H54 (cell line): ENCODE measurements around the gene EEF1E1.
"Not testable (repeated sequence)": the region's sequence is repeated elsewhere in the genome, so short reads cannot be mapped to it uniquely, and the experiment has no call there.

ENCODE experiments used
- DNase-seq: peaks from one replicate; pipeline ENCODE4 v3.0.0; 2011; ENCODE audit warnings: low spot score, mixed read lengths; ENCODE audit not compliant: insufficient read length
- FAIRE-seq: peaks from 3 replicates; lab custom pipeline; 2011; peaks lifted over from hg19 to GRCh38; lab: Jason Lieb, UNC
- POLR2A ChIP-seq: IDR thresholded peaks from 2 replicates; pipeline ENCODE4 v1.6.1; 2011; ENCODE audit warnings: low read depth, mild to moderate bottlenecking, low read length

EEF1E1 gene

DNA sequence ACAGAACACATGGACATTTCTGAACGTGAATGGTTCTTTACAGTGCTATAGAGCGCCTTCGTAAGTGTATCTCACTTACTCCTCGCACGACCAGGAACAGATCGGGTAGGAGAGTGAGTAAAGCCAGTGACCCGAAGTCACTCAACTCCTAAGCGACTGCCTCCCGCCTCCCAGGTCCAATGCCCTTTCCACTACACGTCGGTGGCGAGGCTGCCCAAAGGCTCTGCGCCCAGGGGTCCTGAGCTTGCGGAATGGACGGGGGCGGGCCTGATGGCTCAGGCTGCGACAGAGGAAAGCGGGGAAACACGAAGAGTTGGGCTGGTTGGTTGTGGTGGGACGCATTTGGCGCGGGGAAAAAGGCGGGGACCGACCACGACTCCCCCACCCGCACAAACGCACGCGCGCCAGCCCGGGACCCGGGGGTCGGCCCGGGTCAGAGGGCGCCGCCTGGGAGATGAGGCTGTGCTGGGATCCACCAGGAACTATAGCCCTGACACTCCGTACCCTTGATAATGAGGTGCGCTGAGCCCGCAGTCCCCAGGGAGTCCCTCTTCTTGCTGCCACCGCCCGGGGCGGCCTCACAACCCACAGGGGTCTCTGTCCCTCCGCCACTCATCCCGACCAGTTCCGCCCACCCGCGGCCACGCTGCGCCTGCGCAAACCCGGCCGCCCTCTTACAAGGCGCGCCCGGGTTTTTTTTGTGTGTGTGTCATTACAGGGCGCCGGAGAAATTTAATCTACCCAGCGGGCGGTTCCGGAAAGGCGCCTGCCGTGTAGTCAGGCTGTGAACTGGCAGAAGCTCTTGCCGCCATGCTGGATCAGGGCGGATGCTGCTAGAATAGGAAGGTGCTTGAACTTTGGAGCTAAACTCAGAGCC is 38.3 kb downstream of the EEF1E1 start, which contains the start of gene BLOC1S5:
BLOC1S5 (minus strand) TSS at position 629 of the 877 bp plus-strand sequence; CDS start at position 616, 13 bp downstream.
- peak; percentile 59 for TF ChIP-seq POLR2A
- DNase-seq (peak; percentile 71), FAIRE-seq (peak; percentile 83)

DNA sequence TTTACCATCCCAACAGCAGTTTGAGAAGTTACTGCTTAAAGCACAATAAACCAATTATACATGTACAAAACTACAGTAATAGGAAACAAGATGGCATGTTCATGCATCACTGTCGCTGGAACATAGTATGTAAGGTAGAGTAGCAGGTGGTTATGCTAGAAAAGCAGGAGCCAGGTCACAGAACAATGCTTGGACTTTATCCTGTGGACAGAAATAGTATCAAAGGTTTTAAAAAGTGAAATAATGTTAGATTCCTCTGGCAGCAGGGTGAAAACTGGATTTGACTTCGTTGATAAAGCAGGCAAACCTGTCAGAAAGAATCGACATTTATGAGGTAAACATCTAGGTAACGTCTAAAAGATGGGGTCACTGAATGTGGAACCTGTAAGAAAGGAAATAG is 40.6 kb downstream of the EEF1E1 start:
- TF ChIP-seq POLR2A, result no peak
- FAIRE-seq (no peak), DNase-seq (no peak)

DNA sequence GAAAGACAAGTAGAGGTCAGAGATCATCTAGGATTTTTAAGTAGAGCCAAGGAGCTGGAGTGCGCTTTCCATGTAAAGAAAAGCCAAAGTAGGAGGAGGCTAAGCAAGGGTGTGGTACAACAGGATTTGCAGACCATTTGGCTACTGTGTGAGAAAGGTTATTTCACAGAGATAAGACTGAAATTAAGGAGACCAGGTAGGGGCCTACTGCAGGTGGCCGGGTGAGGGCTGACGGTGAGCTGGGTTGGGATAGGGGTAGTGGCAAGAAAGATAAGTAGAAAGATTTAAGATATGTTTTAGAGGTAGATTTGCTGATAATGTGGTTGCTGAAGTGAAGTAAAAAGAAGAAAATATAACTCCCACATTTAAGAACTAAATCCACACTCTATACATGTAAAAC is 42.0 kb downstream of the EEF1E1 start:
- no peak for TF ChIP-seq POLR2A
- DNase-seq (no peak), FAIRE-seq (no peak)

DNA sequence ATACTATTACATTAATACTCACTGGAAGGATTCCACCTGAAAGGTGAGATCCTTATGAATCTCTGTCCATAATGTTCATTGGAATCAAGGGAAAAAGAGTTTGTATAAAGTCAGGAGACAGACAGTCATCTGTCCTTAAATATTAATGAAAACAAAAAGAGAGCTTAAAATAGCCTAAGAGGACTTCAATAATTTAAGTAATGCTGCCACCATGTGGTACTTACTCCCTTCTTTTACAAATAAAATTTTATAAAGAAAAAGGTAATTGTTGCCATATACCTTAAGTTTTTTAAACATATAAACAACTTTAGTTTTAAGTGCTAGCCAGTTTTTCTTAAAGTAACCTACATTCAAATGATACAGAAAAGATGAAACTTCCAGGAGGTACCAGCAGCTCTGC is 43.2 kb downstream of the EEF1E1 start:
- no peak for FAIRE-seq

DNA sequence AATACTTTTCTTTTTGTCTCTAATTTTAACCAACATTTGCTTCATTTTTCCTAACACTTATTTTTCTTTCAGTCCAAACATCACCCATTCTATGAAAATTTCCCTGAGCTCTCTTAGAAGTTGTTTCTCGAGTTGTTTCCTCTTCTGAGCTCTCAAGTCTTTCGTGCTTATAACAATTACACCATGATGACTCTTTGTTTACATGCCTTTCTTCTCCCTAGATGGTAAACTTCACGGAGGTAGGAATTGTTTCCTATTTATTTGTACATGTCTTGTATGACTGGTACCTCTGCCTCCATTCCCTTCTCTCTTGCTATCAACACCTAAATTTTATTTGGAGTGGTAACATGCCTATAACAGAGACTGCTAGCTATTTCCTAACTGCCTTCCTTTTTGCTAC is 44.6 kb downstream of the EEF1E1 start:
- TF ChIP-seq POLR2A, result no peak
- DNase-seq, result no peak
- no peak for FAIRE-seq

More for the DNA sequence above, 43.2 kb downstream of the EEF1E1 start:
- TF ChIP-seq POLR2A, result no peak
- no peak for DNase-seq

DNA sequence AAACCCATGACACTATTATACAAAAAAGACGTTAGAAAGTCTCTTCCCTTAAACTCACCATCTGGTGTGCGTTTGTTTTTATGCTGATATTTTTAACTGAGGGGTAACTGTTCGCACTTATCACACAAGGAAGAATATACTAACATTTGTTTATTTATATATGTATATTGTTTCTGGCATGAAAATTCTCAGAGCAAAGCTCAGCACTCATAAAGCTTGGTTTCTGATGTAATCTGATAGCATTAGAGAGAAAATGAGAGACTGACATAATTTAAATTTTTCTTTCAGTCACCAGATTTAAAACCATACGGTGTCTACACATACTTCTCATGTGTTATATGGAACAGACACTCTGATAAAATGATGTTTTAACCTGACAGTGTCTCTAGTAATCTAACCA is 45.1 kb downstream of the EEF1E1 start:
- no peak for TF ChIP-seq POLR2A
- peak; percentile 11 for FAIRE-seq

DNA sequence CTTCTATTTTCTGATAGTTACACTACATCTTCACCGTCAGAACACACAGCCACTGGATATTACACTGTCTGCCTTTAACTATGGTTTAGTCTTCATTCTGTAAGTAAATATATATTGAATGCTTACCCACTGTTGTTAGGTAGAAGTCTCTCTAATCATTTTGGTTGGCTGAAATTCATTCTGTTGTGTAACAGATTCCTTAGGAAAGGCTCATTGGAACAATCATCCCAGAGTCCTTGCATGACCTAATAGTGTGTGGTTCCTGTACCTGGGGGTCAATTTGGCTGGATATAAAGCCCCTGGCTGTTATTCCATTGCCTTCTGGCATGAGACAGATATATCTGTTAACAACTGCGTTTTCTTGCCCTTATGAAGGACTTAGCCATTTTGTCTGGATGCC is 48.1 kb downstream of the EEF1E1 start:
- no peak for FAIRE-seq
- DNase-seq, result no peak
- TF ChIP-seq POLR2A, result no peak

More for the DNA sequence above, 45.1 kb downstream of the EEF1E1 start:
- no peak for DNase-seq

DNA sequence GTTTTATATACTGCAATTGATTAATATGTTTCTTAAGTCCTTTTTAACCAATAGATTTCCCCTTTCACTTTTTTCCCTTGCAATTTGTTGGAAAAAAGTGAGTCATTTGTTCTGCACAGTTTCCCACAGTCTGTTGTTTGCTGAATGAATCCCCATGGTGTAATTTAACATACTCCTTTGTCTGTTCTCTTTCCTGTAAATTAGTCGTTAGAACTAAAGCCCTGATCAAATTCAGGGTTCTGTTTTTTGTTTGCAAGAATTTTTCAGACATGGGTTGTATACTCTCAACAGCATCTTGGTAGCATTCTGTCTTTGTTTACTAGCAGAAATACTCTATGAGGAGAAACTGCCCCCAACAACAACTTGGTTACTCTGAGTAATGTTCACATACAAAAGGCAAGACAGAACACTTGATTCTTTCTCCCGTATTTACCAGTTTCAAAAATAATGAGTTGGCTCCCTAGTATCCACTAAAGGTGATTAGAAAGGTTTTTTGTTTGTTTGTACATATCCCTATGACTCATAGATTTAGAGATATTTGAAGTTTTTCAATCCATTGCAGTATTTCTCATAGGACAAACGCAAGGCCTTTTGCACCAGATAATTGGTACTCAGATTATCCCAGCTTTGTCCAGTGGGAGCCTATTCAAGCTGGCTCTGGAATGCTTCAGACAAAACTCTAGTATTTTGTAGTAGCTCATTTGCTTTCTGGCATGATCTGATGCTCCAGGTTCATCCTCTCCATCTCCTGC is 54.6 kb downstream of the EEF1E1 start:
- FAIRE-seq, result no peak
- TF ChIP-seq POLR2A, result no peak
- DNase-seq, result no peak

DNA sequence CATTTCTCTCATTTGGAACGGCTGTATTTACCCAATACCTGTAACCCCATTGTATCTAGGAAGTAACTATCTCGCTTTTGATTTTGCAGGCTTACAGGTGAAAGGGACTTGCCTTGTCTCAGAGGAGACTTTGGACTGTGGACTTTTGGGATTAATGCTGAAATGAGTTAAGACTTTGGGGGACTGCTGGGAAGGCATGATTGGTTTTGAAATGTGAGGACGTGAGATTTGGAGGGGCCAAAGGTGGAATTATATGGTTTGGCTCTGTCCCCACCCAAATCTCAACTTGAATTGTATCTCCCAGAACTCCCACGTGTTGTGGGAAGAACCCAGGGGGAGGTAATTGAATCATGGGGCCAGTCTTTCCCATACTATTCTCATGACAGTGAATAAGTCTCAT is 56.6 kb downstream of the EEF1E1 start:
- not testable (repeated sequence) for FAIRE-seq, DNase-seq

DNA sequence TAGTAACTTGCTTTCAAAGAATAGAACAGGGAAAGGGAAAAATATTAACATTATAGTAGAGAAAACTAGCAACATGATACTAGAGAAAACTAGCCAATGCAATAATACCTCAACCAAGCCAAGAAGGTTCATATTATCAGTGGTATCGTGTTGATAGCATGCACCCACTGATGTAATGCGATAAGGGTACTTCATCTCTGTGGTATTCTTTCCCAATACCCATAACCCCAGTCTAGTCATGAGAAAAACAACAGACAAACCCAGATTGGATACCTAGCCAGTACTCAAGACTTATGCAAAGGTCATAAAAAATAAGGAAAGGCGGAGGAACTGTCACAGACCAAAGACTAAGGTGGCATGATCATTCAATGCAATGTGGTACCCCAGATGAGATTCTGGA is 59.1 kb downstream of the EEF1E1 start:
- TF ChIP-seq POLR2A, result no peak
- DNase-seq, result no peak
- FAIRE-seq, result no peak

DNA sequence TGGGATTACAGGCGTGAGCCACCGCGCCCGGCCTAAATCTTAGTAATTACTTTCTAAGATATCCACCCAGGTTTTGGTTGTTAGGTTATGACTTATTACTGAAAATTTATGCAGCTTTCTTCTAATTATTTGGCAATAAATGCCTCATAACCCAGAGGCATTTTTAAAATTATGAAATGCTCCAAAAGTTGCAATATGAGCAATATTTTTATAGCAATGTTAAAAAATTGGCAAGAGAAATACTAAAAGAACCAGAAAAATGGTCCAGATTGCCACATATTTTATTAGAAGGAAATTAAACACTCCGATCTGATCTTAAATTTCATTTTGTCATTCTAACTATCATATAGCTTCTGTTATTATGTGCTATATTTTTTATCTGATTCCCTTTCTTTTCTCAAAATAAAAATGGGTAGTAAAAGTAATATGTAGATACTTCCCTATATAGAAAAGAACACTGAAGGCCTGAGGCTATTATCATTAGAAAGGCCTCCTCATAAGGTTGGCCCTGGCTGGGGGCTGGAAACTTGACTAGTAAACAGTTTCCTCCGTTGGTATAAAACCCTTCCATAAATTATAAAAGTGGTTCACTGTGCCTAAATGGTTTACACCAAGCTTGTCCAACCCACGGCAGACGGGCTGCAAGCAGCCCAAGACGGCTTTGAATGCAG is 60.3 kb downstream of the EEF1E1 start:
- FAIRE-seq, result no peak

DNA sequence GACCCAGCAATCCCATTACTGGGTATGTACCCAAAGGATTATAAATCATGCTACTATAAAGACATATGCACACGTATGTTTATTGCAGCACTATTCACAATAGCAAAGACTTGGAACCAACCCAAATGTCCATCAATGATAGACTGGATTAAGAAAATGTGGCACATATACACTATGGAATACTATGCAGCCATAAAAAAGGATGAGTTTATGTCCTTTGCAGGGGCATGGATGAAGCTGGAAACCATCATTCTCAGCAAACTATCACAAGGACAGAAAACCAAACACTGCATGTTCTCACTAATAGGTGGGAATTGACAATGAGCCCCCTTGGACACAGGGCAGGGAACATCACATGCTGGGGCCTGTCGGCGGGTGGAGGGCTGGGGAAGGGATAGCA is 68.2 kb downstream of the EEF1E1 start:
- not testable (repeated sequence) for FAIRE-seq, DNase-seq

More for the DNA sequence above, 60.3 kb downstream of the EEF1E1 start:
- TF ChIP-seq POLR2A, result no peak
- no peak for DNase-seq

DNA sequence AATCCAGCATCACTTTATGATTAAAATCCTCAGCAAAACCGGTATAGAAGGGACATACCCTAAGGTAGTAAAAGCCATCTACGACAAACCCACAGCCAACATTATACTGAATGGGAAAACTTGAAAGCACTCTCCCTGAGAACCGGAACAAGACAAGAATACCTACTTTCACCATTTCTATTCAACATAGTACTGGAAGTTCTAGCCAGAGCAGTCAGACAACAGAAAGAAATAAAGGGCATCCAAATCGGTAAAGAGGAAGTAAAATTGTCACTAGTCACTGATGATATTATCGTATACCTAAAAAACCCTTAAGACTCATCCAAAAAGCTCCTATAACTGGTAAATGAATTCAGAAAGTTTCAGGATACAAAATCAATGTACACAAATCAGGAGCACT is 71.4 kb downstream of the EEF1E1 start:
- FAIRE-seq, result no peak

More for the DNA sequence above, 71.4 kb downstream of the EEF1E1 start:
- no peak for DNase-seq
- TF ChIP-seq POLR2A, result no peak
